Measurements from ENCODE around the gene DNAJC27. TPM values are rescaled to one million over a fixed set of nuclear protein-coding genes. Genes with fewer than 3 reads are reported as not detected.

Gene DNAJC27
- total RNA-seq, 4 donors from 2014 or later, result 2.7 to 12.4 (median 7.8) TPM

DNA sequence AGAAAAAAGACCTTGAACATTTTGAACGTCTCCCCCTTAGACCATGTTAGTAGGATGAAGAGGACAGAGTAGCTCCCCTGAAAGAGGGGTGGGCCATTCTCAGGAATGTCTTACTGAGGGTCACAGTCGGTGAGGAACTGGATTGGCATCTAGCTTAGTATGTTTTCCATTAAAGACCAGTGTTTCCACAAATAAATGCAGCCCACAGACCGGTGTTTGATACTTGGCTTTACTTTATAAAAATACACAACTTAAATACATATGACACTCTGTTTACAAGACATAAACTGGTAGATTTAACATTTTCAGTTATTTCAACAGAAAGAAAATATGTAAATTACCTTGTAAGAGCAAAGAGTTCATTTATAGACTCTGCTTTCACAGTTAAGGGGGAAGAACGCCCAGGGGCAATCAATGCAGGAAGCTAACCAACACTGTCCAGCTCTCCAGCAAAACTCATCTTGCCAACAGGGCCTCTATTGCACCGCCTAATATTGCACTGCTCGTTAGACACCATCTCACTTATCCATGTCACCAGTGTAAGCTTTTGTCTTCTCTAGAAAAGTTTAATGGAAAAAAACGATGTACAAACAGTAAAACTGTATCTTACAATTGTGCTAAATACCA, 28.2 kb downstream of the DNAJC27 start:
- no peaks in the 10 kb centered on the region for H3K27me3 ChIP-seq
- TF ChIP-seq POLR2A (IDR thresholded peaks at IDR 0.05) (no peak), CTCF (IDR thresholded peaks at IDR 0.05) (no peak)
- H3K36me3 ChIP-seq, result peaks cover 0 to 19% (median 8%) of the 10 kb centered on the region in 3 donors
- no peaks in the 10 kb centered on the region for H3K4me1 ChIP-seq
- no peak overlapping the region for H3K4me3 ChIP-seq
- DNase-seq, result no peak
- H3K27ac ChIP-seq, result no peak overlapping the region
- H3K9me3 ChIP-seq, result no peaks in the 10 kb centered on the region

GRCh38 chr2:24939353-24939752, 32.4 kb downstream of the DNAJC27 start:
- DNase-seq, result no peak
- H3K27me3 ChIP-seq, result no peaks in the 10 kb centered on the region
- H3K4me3 ChIP-seq, result no peak overlapping the region
- no peak overlapping the region for H3K27ac ChIP-seq
- no peak for TF ChIP-seq CTCF (IDR thresholded peaks at IDR 0.05)
- TF ChIP-seq POLR2A (IDR thresholded peaks at IDR 0.05), result no peak
- H3K9me3 ChIP-seq, result no peaks in the 10 kb centered on the region
- H3K36me3 ChIP-seq, result no peaks in the 10 kb centered on the region
- H3K4me1 ChIP-seq, result no peaks in the 10 kb centered on the region

- no peaks in the 10 kb centered on the region for H3K36me3 ChIP-seq
- H3K27ac ChIP-seq, result no peak overlapping the region
- H3K27me3 ChIP-seq, result no peaks in the 10 kb centered on the region
- H3K4me1 ChIP-seq, result no peaks in the 10 kb centered on the region
- H3K9me3 ChIP-seq, result no peaks in the 10 kb centered on the region
- H3K4me3 ChIP-seq, result no peak overlapping the region
- no peak for DNase-seq
- no peak for TF ChIP-seq POLR2A (IDR thresholded peaks at IDR 0.05)
- TF ChIP-seq CTCF (IDR thresholded peaks at IDR 0.05), result no peak
These were observed 34.5 kb downstream of the DNAJC27 start for GRCh38 chr2:24937236-24937635.

GRCh38 chr2:24935145-24935544, 36.6 kb downstream of the DNAJC27 start:
- no peak for DNase-seq
- no peaks in the 10 kb centered on the region for H3K27me3 ChIP-seq
- H3K4me1 ChIP-seq, result no peaks in the 10 kb centered on the region
- H3K9me3 ChIP-seq, result no peaks in the 10 kb centered on the region
- no peak overlapping the region for H3K27ac ChIP-seq
- TF ChIP-seq POLR2A (IDR thresholded peaks at IDR 0.05) (no peak), CTCF (IDR thresholded peaks at IDR 0.05) (no peak)
- no peaks in the 10 kb centered on the region for H3K36me3 ChIP-seq
- H3K4me3 ChIP-seq, result no peak overlapping the region

- DNase-seq, result no peak
- no peak overlapping the region for H3K27ac ChIP-seq
- H3K4me3 ChIP-seq, result no peak overlapping the region
- TF ChIP-seq CTCF (IDR thresholded peaks at IDR 0.05) (no peak), POLR2A (IDR thresholded peaks at IDR 0.05) (no peak)
- H3K36me3 ChIP-seq, result no peaks in the 10 kb centered on the region
- no peaks in the 10 kb centered on the region for H3K27me3 ChIP-seq
- H3K4me1 ChIP-seq, result no peaks in the 10 kb centered on the region
- no peaks in the 10 kb centered on the region for H3K9me3 ChIP-seq
These were observed 39.0 kb downstream of the DNAJC27 start for GRCh38 chr2:24932715-24933114.

DNA sequence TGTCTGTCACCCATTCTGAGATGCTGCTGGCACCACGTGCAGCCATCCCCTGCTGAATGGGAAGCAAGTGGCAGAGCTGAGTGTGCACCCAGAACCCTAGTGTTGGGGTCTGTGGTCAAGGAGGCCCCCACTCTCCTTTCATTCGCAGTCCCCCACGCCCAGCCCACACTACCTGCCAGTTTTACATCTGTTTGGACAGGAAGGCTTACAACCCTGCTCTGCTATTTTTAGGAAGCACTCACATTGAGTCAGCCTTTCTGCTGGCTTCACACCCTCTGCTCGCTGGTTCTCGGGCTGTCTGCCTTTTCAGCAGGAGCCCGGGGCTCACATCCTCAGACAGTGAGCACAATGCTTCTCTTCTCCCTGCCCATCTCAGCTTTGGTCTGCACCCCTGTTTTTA, 41.0 kb downstream of the DNAJC27 start:
- Histone ChIP-seq H3K4me3 (no peak overlapping the region), H3K4me1 (peaks cover 0 to 13% (median 4%) of the 10 kb centered on the region in 4 donors), H3K27me3 (no peaks in the 10 kb centered on the region), H3K9me3 (no peaks in the 10 kb centered on the region), H3K36me3 (no peaks in the 10 kb centered on the region), H3K27ac (no peak overlapping the region)
- TF ChIP-seq POLR2A (IDR thresholded peaks at IDR 0.05), result no peak
- TF ChIP-seq CTCF (IDR thresholded peaks at IDR 0.05), result no peak
- peak in 1 of 3 donors; percentile 36 for DNase-seq
